ENCODE data around the gene LUZP2.

LUZP2 gene

DNA sequence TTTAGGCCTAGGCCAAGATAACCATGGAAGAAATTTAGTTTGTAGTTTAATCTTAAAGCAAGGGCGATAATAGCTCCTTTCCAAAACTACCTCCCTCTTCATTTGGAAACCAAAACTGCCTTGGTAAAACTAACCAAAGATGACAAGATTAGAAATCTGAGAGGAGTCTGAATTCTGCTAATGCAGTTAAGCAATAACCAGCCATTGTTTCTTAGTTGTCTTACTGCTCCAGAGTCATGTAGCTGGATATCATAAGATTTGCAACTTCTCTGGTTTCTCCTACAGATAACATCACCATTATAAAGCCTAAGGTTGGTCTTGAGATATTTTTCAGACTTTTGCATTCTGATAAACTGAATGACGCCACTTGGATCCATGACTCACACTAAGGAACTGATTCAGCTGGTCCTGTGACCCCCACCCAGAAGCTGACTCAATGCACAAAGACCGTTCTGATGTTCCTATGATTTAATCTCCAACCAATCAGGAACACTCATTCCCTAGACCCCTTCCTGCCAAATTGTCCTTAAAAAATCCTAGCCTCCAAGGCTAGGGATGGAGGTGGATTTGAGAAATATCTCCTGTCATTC is 200.8 kb downstream of the LUZP2 start:
- no peak overlapping the region for H3K4me3 ChIP-seq (replicated peaks; ENCODE audit: low read depth, low read length)
- TF ChIP-seq, protein P1, sequence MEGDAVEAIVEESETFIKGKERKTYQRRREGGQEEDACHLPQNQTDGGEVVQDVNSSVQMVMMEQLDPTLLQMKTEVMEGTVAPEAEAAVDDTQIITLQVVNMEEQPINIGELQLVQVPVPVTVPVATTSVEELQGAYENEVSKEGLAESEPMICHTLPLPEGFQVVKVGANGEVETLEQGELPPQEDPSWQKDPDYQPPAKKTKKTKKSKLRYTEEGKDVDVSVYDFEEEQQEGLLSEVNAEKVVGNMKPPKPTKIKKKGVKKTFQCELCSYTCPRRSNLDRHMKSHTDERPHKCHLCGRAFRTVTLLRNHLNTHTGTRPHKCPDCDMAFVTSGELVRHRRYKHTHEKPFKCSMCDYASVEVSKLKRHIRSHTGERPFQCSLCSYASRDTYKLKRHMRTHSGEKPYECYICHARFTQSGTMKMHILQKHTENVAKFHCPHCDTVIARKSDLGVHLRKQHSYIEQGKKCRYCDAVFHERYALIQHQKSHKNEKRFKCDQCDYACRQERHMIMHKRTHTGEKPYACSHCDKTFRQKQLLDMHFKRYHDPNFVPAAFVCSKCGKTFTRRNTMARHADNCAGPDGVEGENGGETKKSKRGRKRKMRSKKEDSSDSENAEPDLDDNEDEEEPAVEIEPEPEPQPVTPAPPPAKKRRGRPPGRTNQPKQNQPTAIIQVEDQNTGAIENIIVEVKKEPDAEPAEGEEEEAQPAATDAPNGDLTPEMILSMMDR (IDR thresholded peaks at IDR 0.05; ENCODE audit: insufficient read depth, low read length, poor library complexity, severe bottlenecking), result no peak

DNA sequence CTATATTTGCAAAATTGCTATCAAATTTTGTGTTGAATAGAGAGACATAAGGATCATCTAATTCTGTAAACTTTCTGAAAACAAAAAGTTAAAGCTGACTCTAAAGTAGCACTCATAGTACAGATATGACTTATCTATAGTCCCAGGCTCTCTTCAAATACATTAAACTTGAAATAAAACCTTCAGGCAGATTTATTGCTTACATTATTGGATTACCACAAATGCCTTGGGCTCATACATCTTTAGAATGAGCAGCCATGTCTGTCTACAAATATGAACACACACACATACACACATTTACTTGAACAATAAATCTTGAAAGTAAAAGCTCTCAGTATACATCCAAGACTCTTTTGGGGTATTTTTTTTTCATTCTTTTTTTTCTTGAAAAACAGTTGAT is 207.9 kb downstream of the LUZP2 start:
- TF ChIP-seq, protein P1 (IDR thresholded peaks at IDR 0.05; ENCODE audit: insufficient read depth, low read length, poor library complexity, severe bottlenecking), result no peak
- Histone ChIP-seq H3K27me3 (replicated peaks; ENCODE audit: control insufficient read depth, insufficient read depth, low read length) (no peaks in the 10 kb centered on the region), H3K36me3 (ENCODE audit: control insufficient read depth, insufficient read depth, low read length) (no peaks in the 10 kb centered on the region), H3K4me3 (replicated peaks; ENCODE audit: low read depth, low read length) (no peak overlapping the region)
- DNase-seq (ENCODE audit: extremely low read depth, insufficient read length), result no peak

More for the DNA sequence above, 200.8 kb downstream of the LUZP2 start:
- DNase-seq (ENCODE audit: extremely low read depth, insufficient read length), result no peak
- Histone ChIP-seq H3K27me3 (replicated peaks; ENCODE audit: control insufficient read depth, insufficient read depth, low read length) (no peaks in the 10 kb centered on the region), H3K36me3 (ENCODE audit: control insufficient read depth, insufficient read depth, low read length) (no peaks in the 10 kb centered on the region)

DNA sequence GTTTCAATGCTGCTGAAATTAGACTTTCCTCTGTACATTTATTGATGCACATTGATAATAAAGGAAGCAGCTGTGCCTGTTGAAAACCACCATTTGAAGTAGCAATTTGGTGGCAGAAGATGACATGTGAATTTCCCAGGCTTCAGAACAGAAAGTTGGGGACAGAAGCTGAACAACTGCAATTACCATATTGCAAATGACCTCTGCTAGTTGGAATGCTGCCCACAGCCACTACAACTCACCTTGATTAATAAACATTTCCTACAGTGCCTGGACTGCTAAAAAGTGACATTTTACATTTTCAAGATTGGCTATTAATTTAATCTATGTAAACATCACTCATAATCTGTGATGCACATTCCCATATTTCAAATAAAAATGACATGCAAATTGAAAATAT is 208.6 kb downstream of the LUZP2 start:
- Histone ChIP-seq H3K36me3 (ENCODE audit: control insufficient read depth, insufficient read depth, low read length) (no peaks in the 10 kb centered on the region), H3K4me3 (replicated peaks; ENCODE audit: low read depth, low read length) (no peak overlapping the region), H3K27me3 (replicated peaks; ENCODE audit: control insufficient read depth, insufficient read depth, low read length) (no peaks in the 10 kb centered on the region)
- TF ChIP-seq, protein P1 (IDR thresholded peaks at IDR 0.05; ENCODE audit: insufficient read depth, low read length, poor library complexity, severe bottlenecking), result no peak
- DNase-seq (ENCODE audit: extremely low read depth, insufficient read length), result no peak

DNA sequence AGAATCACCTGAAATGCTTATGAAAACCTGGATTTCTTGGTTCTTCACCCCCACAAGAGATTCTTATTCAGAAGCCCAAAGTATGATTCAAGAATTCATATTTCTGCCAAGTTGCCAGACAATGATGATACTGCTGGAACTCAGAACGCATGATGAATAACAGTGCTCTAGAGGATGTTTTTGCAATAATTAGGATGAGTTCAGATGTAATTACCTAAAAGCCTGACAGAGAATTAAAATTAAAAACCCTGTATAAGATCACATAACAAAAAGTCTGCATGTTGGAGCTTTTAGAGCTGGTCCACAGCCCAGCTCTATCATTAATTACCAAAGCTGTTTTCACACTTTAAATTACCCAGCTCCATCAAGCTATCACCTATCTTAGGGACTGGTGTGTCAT is 211.8 kb downstream of the LUZP2 start:
- DNase-seq (ENCODE audit: extremely low read depth, insufficient read length), result no peak
- Histone ChIP-seq H3K27me3 (replicated peaks; ENCODE audit: control insufficient read depth, insufficient read depth, low read length) (no peaks in the 10 kb centered on the region), H3K36me3 (ENCODE audit: control insufficient read depth, insufficient read depth, low read length) (no peaks in the 10 kb centered on the region), H3K4me3 (replicated peaks; ENCODE audit: low read depth, low read length) (no peak overlapping the region)
- TF ChIP-seq, protein P1 (IDR thresholded peaks at IDR 0.05; ENCODE audit: insufficient read depth, low read length, poor library complexity, severe bottlenecking), result no peak

DNA sequence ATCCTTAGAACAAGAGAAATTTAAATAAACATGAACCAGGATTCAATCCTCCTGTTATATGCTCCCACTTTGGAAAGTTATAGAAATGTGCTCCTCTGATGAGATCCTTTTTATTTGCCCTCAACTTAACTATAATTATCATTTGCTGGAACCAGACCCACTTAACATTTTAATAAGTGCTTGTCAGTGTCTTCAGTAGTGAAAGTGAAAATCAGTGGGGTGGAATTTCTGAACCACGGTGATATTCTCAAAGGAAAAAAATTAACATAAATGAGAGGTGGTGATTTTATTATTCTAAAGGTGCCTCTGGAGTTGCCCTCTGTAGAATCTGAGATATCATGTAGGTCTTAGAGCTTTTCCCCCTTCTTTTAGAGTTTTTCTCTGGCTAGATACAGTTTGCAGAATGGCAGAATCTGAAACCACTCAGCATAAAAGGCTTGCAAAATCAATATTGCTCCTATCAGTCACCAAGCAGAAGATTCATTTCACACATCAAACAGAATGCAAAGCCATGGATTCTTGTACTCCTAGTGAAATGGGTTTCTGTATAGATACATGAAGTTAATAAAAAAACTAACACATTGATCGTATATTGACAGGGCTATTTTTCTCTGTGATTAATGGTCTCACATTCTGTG is 213.2 kb downstream of the LUZP2 start:
- Histone ChIP-seq H3K4me3 (replicated peaks; ENCODE audit: low read depth, low read length) (no peak overlapping the region), H3K27me3 (replicated peaks; ENCODE audit: control insufficient read depth, insufficient read depth, low read length) (no peaks in the 10 kb centered on the region), H3K36me3 (ENCODE audit: control insufficient read depth, insufficient read depth, low read length) (no peaks in the 10 kb centered on the region)
- DNase-seq (ENCODE audit: extremely low read depth, insufficient read length), result no peak
- TF ChIP-seq, protein P1 (IDR thresholded peaks at IDR 0.05; ENCODE audit: insufficient read depth, low read length, poor library complexity, severe bottlenecking), result no peak
